Measurements from ENCODE around the gene PPP6R3. TPM values are rescaled to one million over a fixed set of nuclear protein-coding genes. Genes with fewer than 3 reads are reported as not detected.

Gene PPP6R3
- total RNA-seq, 1 experiment from 2014 or later, result 140 TPM

- no peak overlapping the region for H2AFZ ChIP-seq (ENCODE audit: low read length)
- no peak for DNase-seq
- H3K9me2 ChIP-seq (replicated peaks; ENCODE audit: insufficient read depth, low read length), result no peaks in the 10 kb centered on the region
- H3K9me3 ChIP-seq (ENCODE audit: low read length), result no peaks in the 10 kb centered on the region
- H3K79me2 ChIP-seq (ENCODE audit: low read length), result peaks cover 100% of the 10 kb centered on the region
- H4K20me1 ChIP-seq (ENCODE audit: insufficient read depth, low read depth, low read length), result peaks cover 24% of the 10 kb centered on the region
- H3K9ac ChIP-seq (ENCODE audit: low read length), result no peak overlapping the region
- peaks cover 74% of the 10 kb centered on the region; the same call in 1 of the 2 replicates for H3K36me3 ChIP-seq (ENCODE audit: insufficient read depth, low read length)
- no peaks in the 10 kb centered on the region for H3K27me3 ChIP-seq (ENCODE audit: low read length)
- peaks cover 16% of the 10 kb centered on the region for H3K4me1 ChIP-seq (ENCODE audit: low read length)
- H3K27ac ChIP-seq (ENCODE audit: low read length), result no peak overlapping the region
- H3K4me3 ChIP-seq (ENCODE audit: low read length), result no peak overlapping the region
- no peak overlapping the region for H3K4me2 ChIP-seq (ENCODE audit: low read depth, low read length, poor library complexity, severe bottlenecking)
Measured at GRCh38 chr11:68523743-68524142, 63.2 kb downstream of the PPP6R3 start.

GRCh38 chr11:68524213-68524612, 63.7 kb downstream of the PPP6R3 start:
- H3K9me2 ChIP-seq (replicated peaks; ENCODE audit: insufficient read depth, low read length), result no peaks in the 10 kb centered on the region
- no peak overlapping the region for H3K4me2 ChIP-seq (ENCODE audit: low read depth, low read length, poor library complexity, severe bottlenecking)
- no peak overlapping the region for H3K27ac ChIP-seq (ENCODE audit: low read length)
- H3K27me3 ChIP-seq (ENCODE audit: low read length), result no peaks in the 10 kb centered on the region
- no peak overlapping the region for H3K4me3 ChIP-seq (ENCODE audit: low read length)
- no peak for DNase-seq
- H4K20me1 ChIP-seq (ENCODE audit: insufficient read depth, low read depth, low read length), result peaks cover 27% of the 10 kb centered on the region
- H3K9ac ChIP-seq (ENCODE audit: low read length), result no peak overlapping the region
- H3K79me2 ChIP-seq (ENCODE audit: low read length), result peaks cover 100% of the 10 kb centered on the region
- no peak overlapping the region for H2AFZ ChIP-seq (ENCODE audit: low read length)
- peaks cover 71% of the 10 kb centered on the region; the same call in 1 of the 2 replicates for H3K36me3 ChIP-seq (ENCODE audit: insufficient read depth, low read length)
- H3K4me1 ChIP-seq (ENCODE audit: low read length), result peaks cover 12% of the 10 kb centered on the region
- H3K9me3 ChIP-seq (ENCODE audit: low read length), result no peaks in the 10 kb centered on the region

GRCh38 chr11:68524681-68525080, 64.1 kb downstream of the PPP6R3 start:
- no peak for DNase-seq
- no peaks in the 10 kb centered on the region for H3K9me2 ChIP-seq (replicated peaks; ENCODE audit: insufficient read depth, low read length)
- H3K27ac ChIP-seq (ENCODE audit: low read length), result no peak overlapping the region
- peaks cover 7% of the 10 kb centered on the region for H3K4me1 ChIP-seq (ENCODE audit: low read length)
- H4K20me1 ChIP-seq (ENCODE audit: insufficient read depth, low read depth, low read length), result peaks cover 27% of the 10 kb centered on the region
- H2AFZ ChIP-seq (ENCODE audit: low read length), result no peak overlapping the region
- H3K9me3 ChIP-seq (ENCODE audit: low read length), result no peaks in the 10 kb centered on the region
- peaks cover 100% of the 10 kb centered on the region for H3K79me2 ChIP-seq (ENCODE audit: low read length)
- no peak overlapping the region for H3K4me3 ChIP-seq (ENCODE audit: low read length)
- no peak overlapping the region for H3K4me2 ChIP-seq (ENCODE audit: low read depth, low read length, poor library complexity, severe bottlenecking)
- no peak overlapping the region for H3K9ac ChIP-seq (ENCODE audit: low read length)
- peaks cover 66% of the 10 kb centered on the region; the same call in 1 of the 2 replicates for H3K36me3 ChIP-seq (ENCODE audit: insufficient read depth, low read length)
- H3K27me3 ChIP-seq (ENCODE audit: low read length), result no peaks in the 10 kb centered on the region

DNA sequence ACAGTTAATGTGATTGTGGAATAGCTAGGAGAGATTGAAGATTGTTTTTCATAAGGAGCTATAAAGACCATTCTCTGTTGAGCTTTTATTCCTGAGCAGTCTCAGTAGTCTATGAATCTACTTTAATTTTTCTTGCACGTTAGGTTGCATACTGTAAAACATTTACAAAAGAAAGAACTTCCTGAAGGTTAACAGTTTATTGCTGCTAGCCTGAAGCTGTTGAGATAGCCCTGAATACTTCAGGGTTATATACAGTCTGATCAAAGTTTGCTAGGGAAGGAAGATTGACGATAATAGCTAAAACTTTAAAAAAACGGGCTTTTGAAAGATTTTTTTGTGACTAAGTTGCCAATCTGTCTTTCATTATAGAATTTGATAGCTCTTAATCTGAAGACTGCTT, 64.8 kb downstream of the PPP6R3 start:
- Histone ChIP-seq H3K27me3 (ENCODE audit: low read length) (no peaks in the 10 kb centered on the region), H3K4me2 (ENCODE audit: low read depth, low read length, poor library complexity, severe bottlenecking) (no peak overlapping the region), H4K20me1 (ENCODE audit: insufficient read depth, low read depth, low read length) (peaks cover 29% of the 10 kb centered on the region), H3K9me3 (ENCODE audit: low read length) (no peaks in the 10 kb centered on the region), H3K4me3 (ENCODE audit: low read length) (no peak overlapping the region), H3K9me2 (replicated peaks; ENCODE audit: insufficient read depth, low read length) (no peaks in the 10 kb centered on the region), H3K4me1 (ENCODE audit: low read length) (peaks cover under 1% of the 10 kb centered on the region), H3K79me2 (ENCODE audit: low read length) (peaks cover 100% of the 10 kb centered on the region), H3K36me3 (ENCODE audit: insufficient read depth, low read length) (peaks cover 59% of the 10 kb centered on the region; the same call in 1 of the 2 replicates), H3K27ac (ENCODE audit: low read length) (no peak overlapping the region), H3K9ac (ENCODE audit: low read length) (no peak overlapping the region), H2AFZ (ENCODE audit: low read length) (no peak overlapping the region)
- DNase-seq, result no peak

DNA sequence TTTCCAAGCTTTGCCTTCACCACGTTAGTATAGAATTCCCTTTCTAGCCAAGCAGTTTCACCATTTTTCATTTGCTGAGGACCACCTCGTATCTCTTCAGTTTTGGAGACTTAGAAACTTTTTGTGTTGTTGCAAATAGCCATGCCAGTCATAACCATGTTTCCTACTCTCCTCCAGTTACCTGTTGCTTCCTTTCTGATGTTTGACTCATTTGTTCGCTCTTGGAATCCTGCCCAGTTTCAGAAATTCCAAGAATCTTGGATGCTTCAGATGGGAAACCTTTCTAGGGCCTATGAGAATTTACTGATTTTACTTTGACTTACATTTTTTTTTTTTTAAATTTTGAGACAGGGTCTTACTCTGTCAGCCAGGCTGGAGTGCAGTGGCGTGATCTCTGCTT, 65.4 kb downstream of the PPP6R3 start:
- H3K9me2 ChIP-seq (replicated peaks; ENCODE audit: insufficient read depth, low read length), result no peaks in the 10 kb centered on the region
- peaks cover 33% of the 10 kb centered on the region for H4K20me1 ChIP-seq (ENCODE audit: insufficient read depth, low read depth, low read length)
- no peak overlapping the region for H3K9ac ChIP-seq (ENCODE audit: low read length)
- no peak overlapping the region for H3K27ac ChIP-seq (ENCODE audit: low read length)
- no peaks in the 10 kb centered on the region for H3K27me3 ChIP-seq (ENCODE audit: low read length)
- no peaks in the 10 kb centered on the region for H3K9me3 ChIP-seq (ENCODE audit: low read length)
- no peak overlapping the region for H3K4me3 ChIP-seq (ENCODE audit: low read length)
- H2AFZ ChIP-seq (ENCODE audit: low read length), result no peak overlapping the region
- peaks cover 59% of the 10 kb centered on the region; the same call in 1 of the 2 replicates for H3K36me3 ChIP-seq (ENCODE audit: insufficient read depth, low read length)
- H3K79me2 ChIP-seq (ENCODE audit: low read length), result peaks cover 100% of the 10 kb centered on the region
- no peak for DNase-seq
- H3K4me1 ChIP-seq (ENCODE audit: low read length), result no peaks in the 10 kb centered on the region
- H3K4me2 ChIP-seq (ENCODE audit: low read depth, low read length, poor library complexity, severe bottlenecking), result no peak overlapping the region

- Histone ChIP-seq H3K9me2 (replicated peaks; ENCODE audit: insufficient read depth, low read length) (no peaks in the 10 kb centered on the region), H3K4me3 (ENCODE audit: low read length) (no peak overlapping the region), H3K9me3 (ENCODE audit: low read length) (no peaks in the 10 kb centered on the region), H3K4me1 (ENCODE audit: low read length) (peaks cover 8% of the 10 kb centered on the region), H3K9ac (ENCODE audit: low read length) (no peak overlapping the region), H3K4me2 (ENCODE audit: low read depth, low read length, poor library complexity, severe bottlenecking) (no peak overlapping the region), H3K36me3 (ENCODE audit: insufficient read depth, low read length) (peaks cover 42% of the 10 kb centered on the region; the same call in 1 of the 2 replicates), H4K20me1 (ENCODE audit: insufficient read depth, low read depth, low read length) (peaks cover 37% of the 10 kb centered on the region), H3K27me3 (ENCODE audit: low read length) (no peaks in the 10 kb centered on the region), H3K79me2 (ENCODE audit: low read length) (peaks cover 99% of the 10 kb centered on the region), H3K27ac (ENCODE audit: low read length) (no peak overlapping the region), H2AFZ (ENCODE audit: low read length) (no peak overlapping the region)
- DNase-seq, result no peak
Measured at GRCh38 chr11:68527585-68527984, 67.0 kb downstream of the PPP6R3 start.

- peaks cover 36% of the 10 kb centered on the region; the same call in 1 of the 2 replicates for H3K36me3 ChIP-seq (ENCODE audit: insufficient read depth, low read length)
- H3K79me2 ChIP-seq (ENCODE audit: low read length), result peaks cover 99% of the 10 kb centered on the region
- H4K20me1 ChIP-seq (ENCODE audit: insufficient read depth, low read depth, low read length), result peaks cover 42% of the 10 kb centered on the region
Measured at GRCh38 chr11:68528630-68529029, 68.1 kb downstream of the PPP6R3 start.

GRCh38 chr11:68531129-68531693, 70.7 kb downstream of the PPP6R3 start:
- Histone ChIP-seq H3K27ac (ENCODE audit: low read length) (no peak overlapping the region), H3K9me2 (replicated peaks; ENCODE audit: insufficient read depth, low read length) (no peaks in the 10 kb centered on the region), H2AFZ (ENCODE audit: low read length) (no peak overlapping the region), H3K27me3 (ENCODE audit: low read length) (no peaks in the 10 kb centered on the region), H4K20me1 (ENCODE audit: insufficient read depth, low read depth, low read length) (peaks cover 41% of the 10 kb centered on the region), H3K4me3 (ENCODE audit: low read length) (no peak overlapping the region), H3K9me3 (ENCODE audit: low read length) (no peaks in the 10 kb centered on the region), H3K4me1 (ENCODE audit: low read length) (peaks cover 8% of the 10 kb centered on the region), H3K4me2 (ENCODE audit: low read depth, low read length, poor library complexity, severe bottlenecking) (no peak overlapping the region), H3K9ac (ENCODE audit: low read length) (no peak overlapping the region), H3K79me2 (ENCODE audit: low read length) (peaks cover 99% of the 10 kb centered on the region), H3K36me3 (ENCODE audit: insufficient read depth, low read length) (peaks cover 25% of the 10 kb centered on the region; the same call in 1 of the 2 replicates)
- DNase-seq, result no peak

More at GRCh38 chr11:68528630-68529029, 68.1 kb downstream of the PPP6R3 start:
- no peak for DNase-seq
- no peak overlapping the region for H3K27ac ChIP-seq (ENCODE audit: low read length)
- peaks cover 8% of the 10 kb centered on the region for H3K4me1 ChIP-seq (ENCODE audit: low read length)
- no peak overlapping the region for H3K9ac ChIP-seq (ENCODE audit: low read length)
- no peaks in the 10 kb centered on the region for H3K9me3 ChIP-seq (ENCODE audit: low read length)
- H2AFZ ChIP-seq (ENCODE audit: low read length), result no peak overlapping the region
- no peaks in the 10 kb centered on the region for H3K9me2 ChIP-seq (replicated peaks; ENCODE audit: insufficient read depth, low read length)
- H3K4me2 ChIP-seq (ENCODE audit: low read depth, low read length, poor library complexity, severe bottlenecking), result no peak overlapping the region
- no peak overlapping the region for H3K4me3 ChIP-seq (ENCODE audit: low read length)
- no peaks in the 10 kb centered on the region for H3K27me3 ChIP-seq (ENCODE audit: low read length)
